Gastroesophageal sphincter (tissue), 4 donors: ENCODE data around the gene MAP3K10. TPM values are rescaled to one million over a fixed set of nuclear protein-coding genes. Genes with fewer than 3 reads are reported as not detected.

Experiments used
- ATAC-seq: fragments of 150-250 bp; one replicate; pipeline ENCODE4 v1.9.1; 2016; ENCODE audit warnings: mild to moderate bottlenecking, moderate library complexity
- H3K27ac ChIP-seq, 4 donors: fragments of 200-600 bp; sonication (generic) in 3 of 4; 1 replicate in 3 of 4; 2 replicates in 1 of 4; pipeline ENCODE4 v1.5.1; 2016 to 2019
- H3K27me3 ChIP-seq: fragments of 200-600 bp; sonication (generic); one replicate; pipeline ENCODE4 v1.5.1; 2019
- H3K36me3 ChIP-seq, 2 donors: fragments of 200-600 bp; sonication (generic); one replicate each; pipeline ENCODE4 v1.5.1; 2019; ENCODE audit warnings: control low read depth in 1 of 2
- H3K4me1 ChIP-seq, 3 donors: fragments of 200-600 bp; sonication (generic); 1 replicate in 2 of 3; 2 replicates in 1 of 3; pipeline ENCODE4 v1.5.1; 2016 to 2019; ENCODE audit warnings: control low read depth in 2 of 3
- H3K4me3 ChIP-seq, 2 donors: fragments of 200-600 bp; sonication (generic); one replicate each; pipeline ENCODE4 v1.5.1; 2019; ENCODE audit warnings: mild to moderate bottlenecking in 1 of 2, moderate library complexity in 1 of 2
- H3K9me3 ChIP-seq, 3 donors: fragments of 200-600 bp; sonication (generic); one replicate each; pipeline ENCODE4 v1.5.1; 2017 to 2019; ENCODE audit warnings: control low read depth in 2 of 3
- EP300 ChIP-seq: sonication (generic); formaldehyde crosslinking; IDR thresholded peaks from one replicate; pipeline ENCODE4 v1.6.1; 2017; ENCODE audit warnings: antibody characterized with exemption, mild to moderate bottlenecking
- POLR2A ChIP-seq, 2 donors: fragments of 450-650 bp; IDR thresholded peaks; one replicate each; pipeline ENCODE4 v1.6.1; 2017; ENCODE audit warnings: antibody characterized with exemption in 2 of 2, mild to moderate bottlenecking in 2 of 2, moderate library complexity in 1 of 2
- POLR2AphosphoS5 ChIP-seq: sonication (generic); formaldehyde crosslinking; IDR thresholded peaks from one replicate; pipeline ENCODE4 v1.6.1; 2017; ENCODE audit warnings: antibody characterized with exemption
- WGBS, 2 donors: methylation state at CpG; one replicate each; pipeline ENCODE4 v1.1.5; 2018; ENCODE audit warnings: low coverage in 1 of 2; 5-methylcytosine and 5-hydroxymethylcytosine counted together
- total RNA-seq, 4 donors: library from RNA; depleted of rRNA; stranded (reverse); fragments of >200 nt; gene quantifications; one replicate each; pipeline ENCODE4 v1.1.0, GENCODE V29; 2016
- TF ChIP-seq, protein P1 (sequence below), 4 experiments: fragments of 200-600 bp in 2 of 4; fragments of 450-650 bp in 2 of 4; sonication (generic) in 1 of 4; IDR thresholded peaks; one replicate each; pipeline ENCODE4 v1.5.1; 2017 to 2019; ENCODE audit warnings: antibody characterized with exemption in 4 of 4, mild to moderate bottlenecking in 2 of 4, moderate library complexity in 2 of 4

MAP3K10 gene
- total RNA-seq, 4 donors from 2014 or later, result 9.8 to 21.3 (median 16.4) TPM

DNA sequence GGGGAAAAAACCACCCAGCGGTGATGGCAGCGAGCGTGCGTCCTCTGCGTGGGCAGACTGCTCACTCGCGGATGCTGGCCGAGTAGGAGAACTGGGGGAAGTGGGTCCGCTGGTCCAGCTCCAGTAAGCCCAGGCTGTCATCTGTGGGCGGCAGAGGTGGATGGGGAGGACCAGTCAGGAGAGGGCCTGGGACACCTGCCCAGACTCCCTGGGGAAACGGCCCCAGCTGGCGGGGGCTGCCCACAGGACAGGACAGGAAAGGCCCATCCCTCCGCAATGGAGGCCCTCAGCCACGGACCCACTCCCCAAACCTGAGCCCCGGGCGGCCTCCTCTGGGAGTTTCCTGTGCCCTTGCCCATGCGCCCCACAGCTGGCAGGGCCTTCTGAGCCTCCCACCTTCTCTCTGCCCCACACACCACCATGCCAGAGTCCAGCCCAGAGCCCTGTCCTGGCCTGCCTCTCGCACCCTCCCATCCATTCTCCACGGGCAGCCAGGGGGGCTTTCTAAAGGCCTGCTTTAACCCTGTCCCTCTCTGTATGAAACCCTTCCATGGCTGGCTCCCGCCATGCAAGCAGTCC, 42.7 kb downstream of the MAP3K10 start:
- H3K36me3 ChIP-seq, result peaks cover 0 to 68% of the 10 kb centered on the region in 2 donors

DNA sequence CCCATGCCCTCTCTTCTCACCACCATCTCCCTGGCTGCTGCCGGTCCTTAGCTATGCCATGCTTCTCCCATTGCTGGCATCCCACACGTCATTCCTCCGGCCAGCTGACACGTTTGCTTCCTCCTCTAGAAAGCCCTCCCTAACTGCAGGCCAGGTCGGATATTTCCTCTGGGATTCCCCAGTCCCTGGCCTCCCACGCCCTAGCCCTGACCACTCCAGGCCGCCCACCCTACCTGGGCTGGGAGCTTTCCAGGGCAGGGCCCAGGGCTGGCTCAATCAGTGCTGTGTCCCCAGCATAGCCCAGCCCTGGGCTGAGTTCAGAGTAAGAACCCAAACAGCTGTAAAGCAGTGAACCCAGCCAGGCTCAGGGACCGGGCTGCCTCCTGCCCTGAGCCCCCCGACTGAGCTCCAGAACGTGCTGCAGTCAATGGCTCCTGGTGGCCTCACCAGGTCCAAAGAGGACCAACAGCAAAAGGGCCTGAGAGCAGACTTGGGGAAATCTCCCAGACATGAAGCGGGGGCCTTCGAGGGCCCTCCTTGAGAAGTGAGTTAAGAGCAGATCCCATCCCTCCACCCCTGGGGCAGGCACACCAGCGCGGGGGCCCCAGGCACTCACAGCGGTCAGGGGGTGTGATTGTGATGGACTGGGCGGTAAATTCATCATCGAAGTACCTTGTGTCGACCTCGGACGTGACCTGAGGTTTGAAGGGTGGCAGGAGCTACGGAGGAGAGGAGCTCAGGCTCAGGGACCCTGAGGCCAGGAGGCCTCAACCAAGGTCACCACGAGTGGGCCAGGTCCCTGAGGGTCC, 43.4 kb downstream of the MAP3K10 start:
- TF ChIP-seq, protein P1, sequence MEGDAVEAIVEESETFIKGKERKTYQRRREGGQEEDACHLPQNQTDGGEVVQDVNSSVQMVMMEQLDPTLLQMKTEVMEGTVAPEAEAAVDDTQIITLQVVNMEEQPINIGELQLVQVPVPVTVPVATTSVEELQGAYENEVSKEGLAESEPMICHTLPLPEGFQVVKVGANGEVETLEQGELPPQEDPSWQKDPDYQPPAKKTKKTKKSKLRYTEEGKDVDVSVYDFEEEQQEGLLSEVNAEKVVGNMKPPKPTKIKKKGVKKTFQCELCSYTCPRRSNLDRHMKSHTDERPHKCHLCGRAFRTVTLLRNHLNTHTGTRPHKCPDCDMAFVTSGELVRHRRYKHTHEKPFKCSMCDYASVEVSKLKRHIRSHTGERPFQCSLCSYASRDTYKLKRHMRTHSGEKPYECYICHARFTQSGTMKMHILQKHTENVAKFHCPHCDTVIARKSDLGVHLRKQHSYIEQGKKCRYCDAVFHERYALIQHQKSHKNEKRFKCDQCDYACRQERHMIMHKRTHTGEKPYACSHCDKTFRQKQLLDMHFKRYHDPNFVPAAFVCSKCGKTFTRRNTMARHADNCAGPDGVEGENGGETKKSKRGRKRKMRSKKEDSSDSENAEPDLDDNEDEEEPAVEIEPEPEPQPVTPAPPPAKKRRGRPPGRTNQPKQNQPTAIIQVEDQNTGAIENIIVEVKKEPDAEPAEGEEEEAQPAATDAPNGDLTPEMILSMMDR (IDR thresholded peaks at IDR 0.05), result no peak
- TF ChIP-seq EP300, result no peak
- TF ChIP-seq POLR2AphosphoS5, result no peak
- TF ChIP-seq POLR2A (IDR thresholded peaks at IDR 0.05), result no peak
- Histone ChIP-seq H3K4me3 (no peak overlapping the region), H3K27ac (no peak overlapping the region), H3K9me3 (no peaks in the 10 kb centered on the region), H3K27me3 (no peaks in the 10 kb centered on the region), H3K36me3 (peaks cover 0 to 76% of the 10 kb centered on the region in 2 donors), H3K4me1 (peaks cover 0 to 25% (median 5%) of the 10 kb centered on the region in 3 donors)
- 68 to 80% methylated on average over 4 to 7 of the region's 22 CpGs for WGBS, 2 donors
- no peak for ATAC-seq

More for the DNA sequence above, 42.7 kb downstream of the MAP3K10 start:
- Histone ChIP-seq H3K27me3 (no peaks in the 10 kb centered on the region), H3K4me3 (no peak overlapping the region), H3K9me3 (no peaks in the 10 kb centered on the region), H3K27ac (no peak overlapping the region), H3K4me1 (peaks cover 0 to 25% (median 5%) of the 10 kb centered on the region in 3 donors)
- no peak for ATAC-seq
- 83 to 88% methylated on average over 10 to 12 of the region's 20 CpGs for WGBS, 2 donors
- TF ChIP-seq, protein P1 (IDR thresholded peaks at IDR 0.05), result no peak
- TF ChIP-seq POLR2A (IDR thresholded peaks at IDR 0.05) (no peak), POLR2AphosphoS5 (no peak), EP300 (no peak)

DNA sequence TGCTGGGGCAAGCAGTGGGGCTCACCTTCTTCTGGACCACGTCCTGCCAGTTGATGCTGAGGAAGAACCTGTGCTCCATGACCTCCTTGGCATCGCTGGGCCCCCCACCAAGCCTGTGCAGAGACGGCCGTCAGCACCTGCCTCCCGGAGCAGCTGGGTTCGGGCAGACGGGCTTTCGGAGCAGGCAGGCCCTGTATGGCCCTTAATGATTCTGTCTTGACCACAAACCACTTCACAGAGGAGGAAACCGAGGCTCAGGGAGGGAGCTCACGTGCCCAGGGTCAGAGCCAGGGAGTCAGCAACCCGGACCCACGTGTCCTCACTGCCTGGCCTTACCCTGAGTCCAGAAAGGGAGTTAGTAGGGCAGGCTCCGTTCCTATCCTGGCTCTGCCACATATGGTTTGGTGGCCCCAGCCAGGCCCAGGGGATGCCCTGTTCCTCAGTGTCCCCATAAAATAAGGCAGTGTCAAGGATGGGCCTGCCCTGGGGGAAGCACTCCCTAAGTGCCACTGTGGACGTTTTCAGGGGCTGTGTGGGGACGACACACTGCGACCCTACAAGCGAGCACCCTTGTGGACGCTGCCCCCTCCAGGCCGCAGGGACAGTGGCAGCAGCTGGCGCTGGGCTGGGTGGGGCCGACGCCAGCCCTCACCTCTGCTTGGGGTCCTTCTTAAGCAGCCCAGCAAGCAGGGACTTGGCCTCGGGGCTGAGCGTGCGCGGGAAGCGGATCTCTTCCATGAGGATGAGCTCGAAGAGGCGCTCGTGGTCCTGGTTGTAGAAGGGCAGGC, 44.2 kb downstream of the MAP3K10 start:
- WGBS, 2 donors, result no CpG with 5 or more reads among the region's 30 CpGs
- H3K9me3 ChIP-seq, result no peaks in the 10 kb centered on the region
- H3K4me3 ChIP-seq, result no peak overlapping the region
- H3K27me3 ChIP-seq, result no peaks in the 10 kb centered on the region
- H3K27ac ChIP-seq, result no peak overlapping the region
- H3K36me3 ChIP-seq, result peaks cover 0 to 84% of the 10 kb centered on the region in 2 donors
- peaks cover 0 to 25% (median 5%) of the 10 kb centered on the region in 3 donors for H3K4me1 ChIP-seq
- TF ChIP-seq EP300 (no peak), POLR2A (IDR thresholded peaks at IDR 0.05) (no peak), POLR2AphosphoS5 (no peak)
- TF ChIP-seq, protein P1 (IDR thresholded peaks at IDR 0.05), result no peak
- ATAC-seq, result no peak

DNA sequence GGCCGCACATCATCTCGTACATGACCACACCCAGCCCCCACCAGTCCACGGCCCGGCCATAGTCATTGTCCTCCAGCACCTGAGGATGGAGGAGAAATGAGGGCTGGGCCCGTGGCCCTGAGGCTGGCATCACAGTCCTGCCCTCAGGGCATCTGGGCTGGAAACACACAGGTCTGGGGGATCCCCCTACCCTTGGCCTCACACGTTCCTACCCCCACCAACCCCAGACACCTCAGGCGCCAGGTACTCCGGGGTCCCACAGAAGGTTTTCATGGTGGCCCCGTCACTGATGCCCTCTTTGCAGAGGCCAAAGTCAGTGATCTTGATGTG, 44.8 kb downstream of the MAP3K10 start:
- Histone ChIP-seq H3K27ac (no peak overlapping the region), H3K4me1 (peaks cover 0 to 23% (median 5%) of the 10 kb centered on the region in 3 donors), H3K36me3 (peaks cover 0 to 89% of the 10 kb centered on the region in 2 donors), H3K4me3 (no peak overlapping the region), H3K9me3 (no peaks in the 10 kb centered on the region), H3K27me3 (no peaks in the 10 kb centered on the region)
- no peak for ATAC-seq
- WGBS, 2 donors, result 90 to 100% methylated on average over 2 of the region's 9 CpGs
- TF ChIP-seq EP300, result no peak
- TF ChIP-seq, protein P1 (IDR thresholded peaks at IDR 0.05), result no peak
- no peak for TF ChIP-seq POLR2A (IDR thresholded peaks at IDR 0.05)
- TF ChIP-seq POLR2AphosphoS5, result no peak
